GM23338 (cell line): Measurements from ENCODE around the gene RPTOR. TPM values are rescaled to one million over a fixed set of nuclear protein-coding genes. Genes with fewer than 3 reads are reported as not detected.
A peak's percentile ranks its signal among the peaks of the same experiment; 100 is the strongest.

ENCODE experiments used
- ATAC-seq: fragments of 200-7000 bp; cut with Tn5 transposase; 3 replicates; pipeline ENCODE4 v1.9.1; 2020
- DNase-seq: peaks from one replicate; pipeline ENCODE4 v3.0.0-alpha.2; 2015; ENCODE audit warnings: low spot score
- H2AFZ ChIP-seq: fragments of 200-600 bp; sonication (generic); 2 replicates; pipeline ENCODE4 v1.8.0; 2016; ENCODE audit warnings: antibody characterized with exemption, mild to moderate bottlenecking, moderate library complexity
- H3F3A ChIP-seq: fragments of 200-600 bp; sonication (generic); replicated peaks from 2 replicates; pipeline ENCODE4 v1.8.0; 2017; ENCODE audit warnings: antibody characterized with exemption, mixed run types, low read depth
- H3K27ac ChIP-seq: fragments of 200-600 bp; sonication (generic); 2 replicates; pipeline ENCODE4 v1.6.1; 2016; ENCODE audit warnings: low read depth
- H3K27me3 ChIP-seq: fragments of 200-600 bp; sonication (generic); 2 replicates; pipeline ENCODE4 v1.8.0; 2016; ENCODE audit warnings: mild to moderate bottlenecking, mixed run types, moderate library complexity; ENCODE audit not compliant: insufficient read depth
- H3K36me3 ChIP-seq: fragments of 200-600 bp; sonication (generic); 2 replicates; pipeline ENCODE4 v1.8.0; 2016; ENCODE audit warnings: mild to moderate bottlenecking; ENCODE audit not compliant: insufficient read depth
- H3K4me1 ChIP-seq: fragments of 200-600 bp; sonication (generic); 2 replicates; pipeline ENCODE4 v1.8.0; 2016; ENCODE audit warnings: mild to moderate bottlenecking, moderate library complexity; ENCODE audit not compliant: insufficient read depth
- H3K4me2 ChIP-seq: fragments of 200-600 bp; sonication (generic); 2 replicates; pipeline ENCODE4 v1.7.1; 2017; ENCODE audit warnings: mixed run types
- H3K4me3 ChIP-seq: fragments of 200-600 bp; sonication (generic); 2 replicates; pipeline ENCODE4 v1.6.1; 2016; ENCODE audit warnings: mixed run types
- H3K79me2 ChIP-seq: fragments of 200-600 bp; sonication (generic); replicated peaks from 2 replicates; pipeline ENCODE4 v1.8.0; 2017; ENCODE audit warnings: mild to moderate bottlenecking; ENCODE audit not compliant: insufficient read depth
- H3K9me2 ChIP-seq: fragments of 200-600 bp; sonication (generic); 2 replicates; pipeline ENCODE4 v1.8.0; 2017; ENCODE audit not compliant: insufficient read depth
- H4K20me1 ChIP-seq: fragments of 200-600 bp; sonication (generic); replicated peaks from 2 replicates; pipeline ENCODE4 v1.8.0; 2017; ENCODE audit warnings: mild to moderate bottlenecking; ENCODE audit not compliant: insufficient read depth
- H3K27ac Mint-ChIP-seq: 2 replicates; pipeline ENCODE4 v1.8.0; 2020; ENCODE audit warnings: inconsistent platforms, mild to moderate bottlenecking, moderate library complexity, mixed read lengths
- H3K27me3 Mint-ChIP-seq: 3 replicates; pipeline ENCODE4 v1.8.0; 2022; ENCODE audit warnings: low read depth, mild to moderate bottlenecking, moderate library complexity, mixed read lengths, inconsistent platforms; ENCODE audit not compliant: insufficient read depth, poor library complexity
- H3K36me3 Mint-ChIP-seq: 3 replicates; pipeline ENCODE4 v1.8.0; 2021; ENCODE audit warnings: low read depth, mild to moderate bottlenecking, inconsistent platforms, moderate library complexity, mixed read lengths
- H3K4me1 Mint-ChIP-seq: 3 replicates; pipeline ENCODE4 v1.8.0; 2020; ENCODE audit warnings: mild to moderate bottlenecking, inconsistent platforms, mixed read lengths
- H3K4me3 Mint-ChIP-seq: 3 replicates; pipeline ENCODE4 v1.8.0; 2021; ENCODE audit warnings: moderate library complexity, mild to moderate bottlenecking, inconsistent platforms, mixed read lengths
- H3K9me3 Mint-ChIP-seq: 3 replicates; pipeline ENCODE4 v1.8.0; 2020; ENCODE audit warnings: moderate library complexity, mild to moderate bottlenecking, inconsistent platforms, mixed read lengths
- CREB1 ChIP-seq: fragments of 250-450 bp; sonication (Bioruptor Pico); IDR thresholded peaks from 2 replicates; pipeline ENCODE4 v1.5.0; 2020; ENCODE audit warnings: low read depth, mild to moderate bottlenecking, moderate library complexity
- EZH2 ChIP-seq: fragments of 200-600 bp; sonication (generic); IDR thresholded peaks from one replicate; pipeline ENCODE4 v1.8.0; 2017; ENCODE audit warnings: antibody characterized with exemption, mild to moderate bottlenecking, low read depth; ENCODE audit not compliant: unreplicated experiment
- EZH2phosphoT487 ChIP-seq: fragments of 200-600 bp; sonication (generic); IDR thresholded peaks from one replicate; pipeline ENCODE4 v1.8.1; 2018; ENCODE audit warnings: antibody characterized with exemption; ENCODE audit not compliant: unreplicated experiment
- JUNB ChIP-seq: IDR thresholded peaks from one replicate; pipeline ENCODE4 v1.6.1; 2016; ENCODE audit warnings: antibody characterized with exemption; ENCODE audit not compliant: unreplicated experiment
- NANOG ChIP-seq: IDR thresholded peaks from 2 replicates; pipeline ENCODE4 v1.6.1; 2016; ENCODE audit warnings: antibody characterized with exemption, borderline replicate concordance
- POLR2AphosphoS5 ChIP-seq: IDR thresholded peaks from 2 replicates; pipeline ENCODE4 v1.6.1; 2016; ENCODE audit warnings: antibody characterized with exemption, low read depth
- REST ChIP-seq: IDR thresholded peaks from one replicate; pipeline ENCODE4 v1.6.1; 2018; ENCODE audit warnings: antibody characterized with exemption; ENCODE audit not compliant: unreplicated experiment
- STAT1 ChIP-seq: IDR thresholded peaks from one replicate; pipeline ENCODE4 v1.6.1; 2016; ENCODE audit warnings: antibody characterized with exemption; ENCODE audit not compliant: unreplicated experiment
- ZNF114 ChIP-seq: fragments of 250-450 bp; sonication (Bioruptor Pico); IDR thresholded peaks from 2 replicates; pipeline ENCODE4 v1.5.0; 2020; ENCODE audit warnings: mild to moderate bottlenecking, moderate library complexity
- ZNF331 ChIP-seq: fragments of 250-450 bp; sonication (Bioruptor Pico); IDR thresholded peaks from 2 replicates; pipeline ENCODE4 v1.5.0; 2020; ENCODE audit warnings: low read depth, mild to moderate bottlenecking, moderate library complexity
- ZNF462 ChIP-seq: fragments of 250-450 bp; sonication (Bioruptor Pico); IDR thresholded peaks from 2 replicates; pipeline ENCODE4 v1.5.0; 2020; ENCODE audit warnings: mild to moderate bottlenecking, moderate library complexity
- polyA plus RNA-seq: library from polyadenylated mRNA; unstranded; fragments of >200 nt; fragmentation: Nextera tagmentation; extraction: Ambion mirVana; gene quantifications from 2 replicates; pipeline ENCODE4 v1.2.1, GENCODE V29; 2016
- total RNA-seq: library from RNA; depleted of rRNA; stranded (reverse); fragments of >200 nt; shearing (Covaris generic); gene quantifications from 2 replicates; pipeline ENCODE4 v1.2.3, GENCODE V29; 2014
- TF ChIP-seq, protein P1 (sequence below): IDR thresholded peaks from 2 replicates; pipeline ENCODE4 v1.6.1; 2016; ENCODE audit warnings: antibody characterized with exemption
- TF ChIP-seq, protein P2 (sequence below), 2 experiments: fragments of 200-600 bp in 1 of 2; sonication (generic) in 1 of 2; conservative IDR thresholded peaks; 2 replicates each; pipeline versions ENCODE4 v1.5.1 to v1.6.1; 2016 to 2017; ENCODE audit warnings: antibody characterized with exemption in 2 of 2, low read depth in 2 of 2, mild to moderate bottlenecking in 2 of 2, moderate library complexity in 1 of 2

Gene RPTOR
- total and polyA plus RNA-seq, 2 experiments from 2014 or later, result 9.5 to 38.0 TPM

DNA sequence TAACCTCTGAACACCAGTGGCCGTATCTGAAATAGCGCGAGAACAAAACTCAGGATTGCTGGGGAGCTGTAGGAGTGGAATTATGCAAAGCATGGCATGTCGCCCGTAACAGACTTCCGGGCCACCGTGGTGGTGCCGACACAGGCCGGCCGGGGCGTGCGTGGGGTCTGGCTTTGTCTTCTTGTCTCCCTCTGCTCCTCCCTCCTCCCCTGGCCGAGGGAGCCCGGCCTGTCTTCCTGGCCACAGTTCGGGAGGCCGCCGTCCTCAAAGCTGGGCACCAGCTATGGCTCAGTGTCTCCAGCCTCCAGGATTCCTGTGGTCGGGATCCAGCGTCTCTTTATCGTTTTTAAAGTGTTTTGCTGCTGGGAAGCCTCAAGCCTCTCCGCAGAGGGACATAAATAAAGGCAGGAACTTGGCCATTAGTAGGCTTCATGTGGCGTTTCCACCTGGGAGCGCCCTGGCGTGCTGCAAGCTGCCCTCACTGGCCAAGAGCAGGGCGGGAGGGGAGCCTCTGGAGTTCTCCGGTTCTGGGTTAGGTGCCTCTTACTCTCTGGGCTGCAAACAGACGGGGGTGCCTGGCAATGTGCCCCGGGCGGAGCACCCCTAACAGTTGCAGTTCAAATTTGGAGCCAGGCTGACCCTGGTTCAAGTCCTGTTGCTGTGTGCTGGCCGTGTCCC lies 46.3 kb upstream of the RPTOR start:
- H4K20me1 ChIP-seq, result no peaks in the 10 kb centered on the region
- no peaks in the 10 kb centered on the region for H3K36me3 ChIP-seq
- Mint-ChIP-seq H3K9me3 (no peaks in the 10 kb centered on the region), H3K36me3 (peaks cover 3% of the 10 kb centered on the region; the same call in 1 of the 3 replicates), H3K27ac (no peak overlapping the region), H3K4me1 (peaks cover 5% of the 10 kb centered on the region), H3K27me3 (peaks cover 26% of the 10 kb centered on the region), H3K4me3 (no peak overlapping the region)
- H3K4me3 ChIP-seq, result no peak overlapping the region
- H3K27me3 ChIP-seq, result no peaks in the 10 kb centered on the region
- H3K79me2 ChIP-seq, result no peaks in the 10 kb centered on the region
- no peaks in the 10 kb centered on the region for H3F3A ChIP-seq
- H3K27ac ChIP-seq, result no peak overlapping the region
- TF ChIP-seq, protein P1, sequence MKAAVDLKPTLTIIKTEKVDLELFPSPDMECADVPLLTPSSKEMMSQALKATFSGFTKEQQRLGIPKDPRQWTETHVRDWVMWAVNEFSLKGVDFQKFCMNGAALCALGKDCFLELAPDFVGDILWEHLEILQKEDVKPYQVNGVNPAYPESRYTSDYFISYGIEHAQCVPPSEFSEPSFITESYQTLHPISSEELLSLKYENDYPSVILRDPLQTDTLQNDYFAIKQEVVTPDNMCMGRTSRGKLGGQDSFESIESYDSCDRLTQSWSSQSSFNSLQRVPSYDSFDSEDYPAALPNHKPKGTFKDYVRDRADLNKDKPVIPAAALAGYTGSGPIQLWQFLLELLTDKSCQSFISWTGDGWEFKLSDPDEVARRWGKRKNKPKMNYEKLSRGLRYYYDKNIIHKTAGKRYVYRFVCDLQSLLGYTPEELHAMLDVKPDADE, result no peak
- TF ChIP-seq JUNB (no peak), CREB1 (CRISPR knock-in tag) (no peak), ZNF462 (no peak), POLR2AphosphoS5 (no peak), REST (no peak), EZH2phosphoT487 (no peak), ZNF114 (CRISPR knock-in tag) (no peak), EZH2 (no peak), NANOG (no peak), ZNF331 (CRISPR knock-in tag) (no peak), STAT1 (no peak)
- TF ChIP-seq, protein P2, sequence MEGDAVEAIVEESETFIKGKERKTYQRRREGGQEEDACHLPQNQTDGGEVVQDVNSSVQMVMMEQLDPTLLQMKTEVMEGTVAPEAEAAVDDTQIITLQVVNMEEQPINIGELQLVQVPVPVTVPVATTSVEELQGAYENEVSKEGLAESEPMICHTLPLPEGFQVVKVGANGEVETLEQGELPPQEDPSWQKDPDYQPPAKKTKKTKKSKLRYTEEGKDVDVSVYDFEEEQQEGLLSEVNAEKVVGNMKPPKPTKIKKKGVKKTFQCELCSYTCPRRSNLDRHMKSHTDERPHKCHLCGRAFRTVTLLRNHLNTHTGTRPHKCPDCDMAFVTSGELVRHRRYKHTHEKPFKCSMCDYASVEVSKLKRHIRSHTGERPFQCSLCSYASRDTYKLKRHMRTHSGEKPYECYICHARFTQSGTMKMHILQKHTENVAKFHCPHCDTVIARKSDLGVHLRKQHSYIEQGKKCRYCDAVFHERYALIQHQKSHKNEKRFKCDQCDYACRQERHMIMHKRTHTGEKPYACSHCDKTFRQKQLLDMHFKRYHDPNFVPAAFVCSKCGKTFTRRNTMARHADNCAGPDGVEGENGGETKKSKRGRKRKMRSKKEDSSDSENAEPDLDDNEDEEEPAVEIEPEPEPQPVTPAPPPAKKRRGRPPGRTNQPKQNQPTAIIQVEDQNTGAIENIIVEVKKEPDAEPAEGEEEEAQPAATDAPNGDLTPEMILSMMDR (conservative IDR thresholded peaks at IDR 0.05; ENCODE audit: low read depth in 2 of 2), result no peak
- ATAC-seq (peak; percentile 10; the same call in 2 of the 3 replicates), DNase-seq (no peak)
- H2AFZ ChIP-seq, result no peak overlapping the region
- no peaks in the 10 kb centered on the region for H3K9me2 ChIP-seq
- H3K4me1 ChIP-seq, result no peaks in the 10 kb centered on the region
- no peak overlapping the region for H3K4me2 ChIP-seq
